Measurements from ENCODE around the gene SHOC2. TPM values are rescaled to one million over a fixed set of nuclear protein-coding genes. Genes with fewer than 3 reads are reported as not detected.

SHOC2 gene
- polyA plus RNA-seq, 1 of the 3 experiments (the other 2 are of a cell fraction), result 6.9 TPM

GRCh38 chr10:110919971-110920881 is 822 bp downstream of the SHOC2 start:
- Histone ChIP-seq H3K4me3 (ENCODE audit: low read depth in 2 of 2, low read length in 1 of 2) (peak overlapping the region; percentile 79 to 92), H3K36me3 (replicated peaks in 1 of 2; ENCODE audit: control insufficient read depth in 1 of 2, insufficient read depth in 2 of 2, low read length in 1 of 2) (peaks cover 0 to 2% of the 10 kb centered on the region in 2 experiments), H3K27ac (ENCODE audit: low read depth in 2 of 2, low read length in 1 of 2) (peak overlapping the region; percentile 70 to 90), H3K4me1 (ENCODE audit: control insufficient read depth in 1 of 2, insufficient read depth in 2 of 2, low read depth in 1 of 2, low read length in 1 of 2) (peaks cover 11 to 23% of the 10 kb centered on the region in 2 experiments; a peak in 3 of 4 replicates), H3K9me3 (no peaks in the 10 kb centered on the region; the same call in 1 of the 2 replicates), H3K79me2 (ENCODE audit: insufficient read depth) (peaks cover 65% of the 10 kb centered on the region), H2AFZ (ENCODE audit: low read depth) (no peak overlapping the region), H3K27me3 (ENCODE audit: insufficient read depth) (no peaks in the 10 kb centered on the region), H3K9ac (peak overlapping the region; percentile 81), H3K9me2 (no peaks in the 10 kb centered on the region), H4K20me1 (ENCODE audit: insufficient read depth) (peaks cover 42% of the 10 kb centered on the region), H3F3A (replicated peaks; ENCODE audit: insufficient read depth) (peaks cover 9% of the 10 kb centered on the region), H3K4me2 (peak overlapping the region; percentile 80)
- TF ChIP-seq SMC3 (IDR thresholded peaks at IDR 0.05; ENCODE audit: low read depth, low read length) (no peak), MXI1 (IDR thresholded peaks at IDR 0.05; ENCODE audit: low read depth, low read length) (0 out of 2 replicates have a peak, but pooled peaks have one; percentile 12)
- ChIA-PET CTCF (interaction anchor here (0.7 to 1.7 kb wide), 3 partner anchors 155 to 1221 kb away, joined by 3 to 4 read pairs (median 4); no protein-coding TSS in a partner anchor), POLR2A (interaction anchor here (0.7 kb wide), 1 partner anchor 42 kb away, joined by 4 read pairs; no protein-coding TSS in a partner anchor)
- under 1% methylated on average over 16 of the region's 44 CpGs for WGBS (ENCODE audit: low lambda C conversion rate)
- peak; percentile 25 for DNase-seq

- no peak overlapping the region for H3K27ac ChIP-seq (ENCODE audit: low read depth in 2 of 2, low read length in 1 of 2)
- ChIA-PET CTCF (interaction anchor here (0.6 to 1.2 kb wide), 3 partner anchors 21 to 178 kb away, joined by 3 read pairs; partner anchors contain the start of gene ADRA2A), POLR2A (no interaction called here)
- no peak overlapping the region for H2AFZ ChIP-seq (ENCODE audit: low read depth)
- peaks cover 9% of the 10 kb centered on the region for H3F3A ChIP-seq (replicated peaks; ENCODE audit: insufficient read depth)
- H3K36me3 ChIP-seq (replicated peaks in 1 of 2; ENCODE audit: control insufficient read depth in 1 of 2, insufficient read depth in 2 of 2, low read length in 1 of 2), result peaks cover 0 to 2% of the 10 kb centered on the region in 2 experiments
- peaks cover 0 to 11% of the 10 kb centered on the region in 2 experiments; a peak in 2 of 4 replicates for H3K4me1 ChIP-seq (ENCODE audit: control insufficient read depth in 1 of 2, insufficient read depth in 2 of 2, low read depth in 1 of 2, low read length in 1 of 2)
- no peak overlapping the region for H3K4me2 ChIP-seq
- no peak overlapping the region for H3K9ac ChIP-seq
- no peak overlapping the region for H3K4me3 ChIP-seq (ENCODE audit: low read depth in 2 of 2, low read length in 1 of 2)
- no peaks in the 10 kb centered on the region for H3K9me2 ChIP-seq
- no peak for DNase-seq
- H3K27me3 ChIP-seq (ENCODE audit: insufficient read depth), result no peaks in the 10 kb centered on the region
- peaks cover 75% of the 10 kb centered on the region for H4K20me1 ChIP-seq (ENCODE audit: insufficient read depth)
- H3K79me2 ChIP-seq (ENCODE audit: insufficient read depth), result peaks cover 90% of the 10 kb centered on the region
- H3K9me3 ChIP-seq, result no peaks in the 10 kb centered on the region; the same call in 1 of the 2 replicates
- no peak for TF ChIP-seq NFIC (IDR thresholded peaks at IDR 0.05; ENCODE audit: borderline replicate concordance)
- no peak for TF ChIP-seq MAX (IDR thresholded peaks at IDR 0.05; ENCODE audit: low read depth)
- no peak for TF ChIP-seq REST (IDR thresholded peaks at IDR 0.05; ENCODE audit: low read depth, low read length)
- TF ChIP-seq FOSL2 (IDR thresholded peaks at IDR 0.05; ENCODE audit: borderline replicate concordance, low read depth), result no peak
- TF ChIP-seq SIN3A (IDR thresholded peaks at IDR 0.05; ENCODE audit: borderline replicate concordance, low read depth, low read length), result no peak
- no peak for TF ChIP-seq IRF3 (IDR thresholded peaks at IDR 0.05; ENCODE audit: low read depth, low read length)
- TF ChIP-seq JUND (IDR thresholded peaks at IDR 0.05), result no peak
- TF ChIP-seq TCF12 (IDR thresholded peaks at IDR 0.05), result no peak
- TF ChIP-seq RXRA (IDR thresholded peaks at IDR 0.05; ENCODE audit: borderline replicate concordance, low read depth), result no peak
- TF ChIP-seq POLR2AphosphoS5 (IDR thresholded peaks at IDR 0.05; ENCODE audit: low read depth, low read length), result no peak
- TF ChIP-seq USF2 (IDR thresholded peaks at IDR 0.05; ENCODE audit: borderline replicate concordance, low read depth, low read length), result no peak
- no peak for TF ChIP-seq FOXJ3 (CRISPR knock-in tag; IDR thresholded peaks at IDR 0.05)
- no peak for TF ChIP-seq MXI1 (IDR thresholded peaks at IDR 0.05; ENCODE audit: low read depth, low read length)
- TF ChIP-seq EP300 (IDR thresholded peaks at IDR 0.05; ENCODE audit: borderline replicate concordance in 1 of 2, low read depth in 1 of 2, low read length in 1 of 2), result no peak
- 64% methylated on average over 2 of the region's 2 CpGs for WGBS (ENCODE audit: low lambda C conversion rate)
These were observed 4.6 kb downstream of the SHOC2 start for GRCh38 chr10:110923856-110924493.

Data from SK-N-SH (cell line).